Epithelial cell of proximal tubule (primary cell): ENCODE results near the gene MRPS26. TPM values are rescaled to one million over a fixed set of nuclear protein-coding genes. Genes with fewer than 3 reads are reported as not detected.
A peak's percentile ranks its signal among the peaks of the same experiment; 100 is the strongest.

Experiments used
- DNase-seq: peaks from one replicate; pipeline ENCODE4 v3.0.0-alpha.2; 2011; ENCODE audit warnings: low read depth
- H3K4me3 ChIP-seq: 2 replicates; pipeline ENCODE4 v1.5.1; 2011; ENCODE audit warnings: low read depth, mild to moderate bottlenecking, low read length
- total RNA-seq: library from RNA; depleted of rRNA; stranded (reverse); fragments of >200 nt; gene quantifications from 2 replicates; pipeline ENCODE4 v1.2.3, GENCODE V29; 2015
- TF ChIP-seq, protein P1 (sequence below): conservative IDR thresholded peaks from 2 replicates; pipeline ENCODE4 v1.5.1; 2012; ENCODE audit warnings: low read depth, mild to moderate bottlenecking, low read length

Gene MRPS26
- total RNA-seq, 1 donor from 2014 or later: 107 TPM

DNA sequence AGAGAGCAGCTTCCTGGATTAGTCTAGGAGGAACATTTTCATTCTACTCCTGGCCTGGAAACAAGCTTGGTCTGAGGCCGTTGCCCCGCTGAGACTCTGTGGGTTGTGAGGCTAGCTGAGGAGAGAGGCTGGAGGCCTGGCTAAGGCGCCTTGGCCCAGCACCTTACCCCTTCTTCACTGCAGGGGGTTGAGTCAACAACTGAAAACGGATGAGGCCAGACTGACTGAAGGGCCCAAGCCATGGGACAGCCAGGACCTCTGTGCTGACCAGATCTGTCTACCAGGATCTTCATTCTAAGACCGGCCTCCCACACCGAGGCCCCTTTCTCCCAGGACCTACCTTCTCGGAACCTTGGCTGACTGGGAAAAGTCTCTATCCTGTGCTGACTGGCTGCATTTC is 42.2 kb downstream of the MRPS26 start:
- DNase-seq: no peak
- no peak overlapping the region for H3K4me3 ChIP-seq
- TF ChIP-seq, protein P1, sequence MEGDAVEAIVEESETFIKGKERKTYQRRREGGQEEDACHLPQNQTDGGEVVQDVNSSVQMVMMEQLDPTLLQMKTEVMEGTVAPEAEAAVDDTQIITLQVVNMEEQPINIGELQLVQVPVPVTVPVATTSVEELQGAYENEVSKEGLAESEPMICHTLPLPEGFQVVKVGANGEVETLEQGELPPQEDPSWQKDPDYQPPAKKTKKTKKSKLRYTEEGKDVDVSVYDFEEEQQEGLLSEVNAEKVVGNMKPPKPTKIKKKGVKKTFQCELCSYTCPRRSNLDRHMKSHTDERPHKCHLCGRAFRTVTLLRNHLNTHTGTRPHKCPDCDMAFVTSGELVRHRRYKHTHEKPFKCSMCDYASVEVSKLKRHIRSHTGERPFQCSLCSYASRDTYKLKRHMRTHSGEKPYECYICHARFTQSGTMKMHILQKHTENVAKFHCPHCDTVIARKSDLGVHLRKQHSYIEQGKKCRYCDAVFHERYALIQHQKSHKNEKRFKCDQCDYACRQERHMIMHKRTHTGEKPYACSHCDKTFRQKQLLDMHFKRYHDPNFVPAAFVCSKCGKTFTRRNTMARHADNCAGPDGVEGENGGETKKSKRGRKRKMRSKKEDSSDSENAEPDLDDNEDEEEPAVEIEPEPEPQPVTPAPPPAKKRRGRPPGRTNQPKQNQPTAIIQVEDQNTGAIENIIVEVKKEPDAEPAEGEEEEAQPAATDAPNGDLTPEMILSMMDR: no peak

DNA sequence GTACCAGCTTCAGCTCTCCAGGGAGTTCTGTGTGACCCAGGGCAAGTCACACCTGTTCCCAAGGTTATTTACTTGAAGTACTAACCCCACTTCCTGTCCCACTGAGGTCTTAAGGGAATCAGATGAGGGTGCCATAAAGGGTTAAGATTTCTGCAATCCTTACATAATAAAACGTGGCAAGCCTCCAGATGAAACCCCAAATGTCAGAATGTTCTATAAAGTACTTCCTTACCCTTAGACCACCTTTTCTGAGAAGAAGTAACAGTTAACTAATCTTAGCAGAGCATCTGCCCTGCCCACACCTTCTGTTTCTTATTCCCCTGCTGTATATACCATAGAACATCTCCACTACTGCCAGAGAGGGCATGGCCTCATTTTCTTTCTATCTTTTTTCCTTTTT is 44.7 kb downstream of the MRPS26 start:
- TF ChIP-seq, protein P1: no peak
- H3K4me3 ChIP-seq: no peak overlapping the region
- no peak for DNase-seq

DNA sequence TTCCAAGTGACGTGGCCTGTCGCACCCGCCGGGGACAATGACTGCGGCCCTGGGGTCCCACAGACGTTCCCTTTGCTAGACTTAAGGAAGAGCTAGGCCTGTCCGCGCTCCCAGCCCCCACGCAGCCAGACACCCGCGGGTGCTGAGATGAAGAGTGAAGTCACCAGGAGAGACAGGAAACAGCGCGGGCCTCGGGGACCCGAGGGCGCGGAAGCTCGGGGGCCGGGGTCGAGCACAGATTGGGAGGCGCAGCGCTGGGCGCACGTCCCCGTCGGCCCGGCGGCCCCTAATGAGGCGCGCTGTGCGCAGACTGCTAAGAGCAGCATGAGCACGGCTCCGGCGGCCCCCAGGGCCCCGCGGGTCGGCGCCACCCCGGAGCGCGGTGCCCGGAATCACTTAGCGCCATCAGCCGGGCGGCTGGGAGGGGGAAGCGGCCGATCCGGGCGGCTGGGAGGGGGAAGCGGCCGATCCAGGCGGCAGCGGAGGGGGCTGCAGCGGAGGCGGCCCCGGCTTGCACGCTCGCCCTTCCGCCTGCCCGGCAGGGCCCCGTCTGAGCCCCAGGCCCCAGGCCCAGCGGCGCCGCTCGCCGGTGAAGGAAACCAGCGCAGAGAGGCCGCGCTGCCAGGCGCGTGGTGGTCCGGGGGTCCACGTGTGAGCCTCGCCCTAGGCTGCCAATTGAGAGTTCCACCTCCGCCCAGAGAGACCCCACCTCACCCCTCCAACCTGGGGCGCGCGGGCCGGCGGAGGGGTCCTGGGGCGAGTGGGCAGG is 46.9 kb downstream of the MRPS26 start:
- DNase-seq: no peak
- peak overlapping the region; percentile 43 for H3K4me3 ChIP-seq
- TF ChIP-seq, protein P1: no peak

DNA sequence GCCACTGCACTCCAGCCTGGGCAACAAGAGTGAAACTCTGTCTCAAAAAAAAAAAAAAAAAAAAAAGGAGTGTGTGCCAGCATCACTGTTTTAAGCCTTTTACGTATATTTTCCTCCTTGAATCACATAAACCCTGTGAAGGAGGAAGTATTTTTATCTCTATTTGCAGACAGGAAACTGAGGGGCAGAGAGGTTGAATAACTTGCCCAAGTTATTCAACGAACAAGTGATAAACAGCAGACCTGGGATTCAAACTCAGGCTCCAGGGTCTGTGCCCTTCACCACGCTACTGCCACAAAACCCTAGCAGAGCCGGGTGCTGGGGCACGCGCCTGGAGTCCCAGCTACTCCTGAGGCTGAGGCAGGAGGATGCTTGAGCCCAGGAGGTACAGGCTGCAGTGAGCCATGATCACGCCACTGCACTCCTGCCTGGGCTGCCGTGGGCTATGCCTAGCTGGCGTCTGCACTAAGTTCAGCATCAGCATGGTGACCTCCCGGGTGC is 48.1 kb downstream of the MRPS26 start:
- H3K4me3 ChIP-seq: no peak overlapping the region
- TF ChIP-seq, protein P1: no peak
- DNase-seq: no peak

DNA sequence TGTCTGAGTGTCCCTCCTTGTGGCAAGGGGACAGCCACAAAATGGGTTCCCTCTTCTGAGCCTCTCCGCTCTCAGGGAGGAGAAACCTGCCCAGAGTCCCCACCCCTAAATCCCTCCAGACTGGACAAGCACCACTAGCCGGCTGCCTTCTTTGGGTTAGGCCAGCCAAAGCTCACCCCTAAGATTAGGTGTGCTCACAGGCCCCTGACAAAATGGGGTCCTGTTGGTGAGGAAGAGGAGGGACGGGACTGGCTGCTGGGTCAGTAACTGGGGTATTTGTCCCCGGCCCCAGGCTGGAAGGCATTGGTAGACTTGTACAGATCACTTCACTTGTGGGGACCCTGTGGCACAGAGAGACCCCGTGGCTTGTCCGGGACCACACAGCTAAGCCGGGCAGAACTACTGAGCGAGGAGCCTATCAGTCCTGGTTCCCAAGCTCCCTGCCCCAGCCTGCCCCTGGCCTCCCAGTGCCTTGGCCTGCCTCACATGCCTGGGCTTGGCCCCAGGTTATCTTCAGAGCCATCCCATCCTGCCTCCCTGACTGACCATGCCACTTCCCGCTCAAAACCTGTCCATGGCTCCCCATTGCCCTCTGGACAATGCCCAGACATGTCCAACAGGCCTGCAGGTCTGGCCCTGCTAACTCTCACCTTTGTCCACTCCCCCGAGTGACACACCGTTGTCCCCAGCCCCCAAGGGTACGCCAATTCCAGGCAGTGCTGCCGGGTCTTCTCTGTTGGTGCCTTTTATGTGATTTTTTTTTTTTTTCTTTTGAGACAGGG is 49.2 kb downstream of the MRPS26 start:
- DNase-seq: no peak
- no peak overlapping the region for H3K4me3 ChIP-seq
- TF ChIP-seq, protein P1: no peak

Other genes with a start within 250 kb of the MRPS26 start
- 38.1 and 39.6 TPM in 2 replicates for gene CPXM1, start 245.4 kb upstream of the MRPS26 start, total RNA-seq
- gene C20orf141, start 231.1 kb upstream of the MRPS26 start, total RNA-seq: 1.1 TPM in 1 of 2 replicates, not detected in the other
- gene TMEM239, start 229.7 kb upstream of the MRPS26 start, total RNA-seq: not detected in 2 replicates
- gene PCED1A, start 205.4 kb upstream of the MRPS26 start, total RNA-seq: 12.2 and 37.5 TPM in 2 replicates
- 18.1 and 19.2 TPM in 2 replicates for gene VPS16, start 205.3 kb upstream of the MRPS26 start, total RNA-seq
- gene PTPRA, start 172.6 kb upstream of the MRPS26 start, total RNA-seq: 34.8 and 40.8 TPM in 2 replicates
- not detected in 2 replicates for gene GNRH2, start 2.4 kb upstream of the MRPS26 start, total RNA-seq
- 0.43 TPM in 1 of 2 replicates, not detected in the other for gene OXT, start 25.6 kb downstream of the MRPS26 start, total RNA-seq
- not detected in 2 replicates for gene AVP, start 38.7 kb downstream of the MRPS26 start, total RNA-seq
- gene FASTKD5, start 113.8 kb downstream of the MRPS26 start, total RNA-seq: 15.3 and 21.8 TPM in 2 replicates
- gene UBOX5, start 113.8 kb downstream of the MRPS26 start, total RNA-seq: 3.6 and 4.3 TPM in 2 replicates
- gene LZTS3, start 127.5 kb downstream of the MRPS26 start, total RNA-seq: 3.1 and 15.8 TPM in 2 replicates
- 63.5 and 80.7 TPM in 2 replicates for gene DDRGK1, start 158.6 kb downstream of the MRPS26 start, total RNA-seq
- 68.3 and 106 TPM in 2 replicates for gene ITPA, start 163.4 kb downstream of the MRPS26 start, total RNA-seq
- 3.6 and 5.1 TPM in 2 replicates for gene SLC4A11, start 193.1 kb downstream of the MRPS26 start, total RNA-seq